Endothelial cell (in vitro differentiated cells): ENCODE measurements around the gene IFI35. TPM values are rescaled to one million over a fixed set of nuclear protein-coding genes. Genes with fewer than 3 reads are reported as not detected.
A peak's percentile ranks its signal among the peaks of the same experiment; 100 is the strongest.

Source experiments
- DNase-seq: peaks from one replicate; pipeline ENCODE4 v3.0.0; 2021; ENCODE audit warnings: low spot score
- H3K27ac Mint-ChIP-seq: one replicate; pipeline ENCODE4 v1.8.0; 2021; ENCODE audit warnings: mixed read lengths, inconsistent platforms; ENCODE audit not compliant: unreplicated experiment
- H3K27me3 Mint-ChIP-seq: one replicate; pipeline ENCODE4 v1.8.0; 2021; ENCODE audit warnings: mild to moderate bottlenecking, moderate library complexity, mixed read lengths, inconsistent platforms; ENCODE audit not compliant: unreplicated experiment
- H3K36me3 Mint-ChIP-seq: one replicate; pipeline ENCODE4 v1.8.0; 2021; ENCODE audit warnings: mild to moderate bottlenecking, low read depth, mixed read lengths, inconsistent platforms; ENCODE audit not compliant: unreplicated experiment
- H3K4me1 Mint-ChIP-seq: one replicate; pipeline ENCODE4 v1.8.0; 2021; ENCODE audit warnings: mild to moderate bottlenecking, mixed read lengths, inconsistent platforms; ENCODE audit not compliant: unreplicated experiment
- H3K4me3 Mint-ChIP-seq: one replicate; pipeline ENCODE4 v1.8.0; 2021; ENCODE audit warnings: mild to moderate bottlenecking, mixed read lengths, inconsistent platforms; ENCODE audit not compliant: unreplicated experiment
- H3K9me3 Mint-ChIP-seq: one replicate; pipeline ENCODE4 v1.8.0; 2021; ENCODE audit warnings: mixed read lengths, inconsistent platforms; ENCODE audit not compliant: unreplicated experiment
- CTCF ChIP-seq: fragments of 200-600 bp; sonication (generic); IDR thresholded peaks from one replicate; pipeline ENCODE4 v1.5.0; 2021; ENCODE audit warnings: antibody characterized with exemption; ENCODE audit not compliant: unreplicated experiment
- total RNA-seq: library from RNA; stranded (reverse); fragmentation: NEBNext Ultra II Directional; extraction: Animal tissue kit (Norgen Biotek cat#: 25700); gene quantifications from one replicate; pipeline ENCODE4 v1.2.1, GENCODE V29; 2021; ENCODE audit not compliant: unreplicated experiment

Gene IFI35
- total RNA-seq, 1 donor from 2014 or later = 4.2 TPM

- DNase-seq = peak; percentile 40
- Mint-ChIP-seq H3K27ac (peak overlapping the region; percentile 85), H3K4me3 (peak overlapping the region; percentile 95), H3K9me3 (no peaks in the 10 kb centered on the region), H3K4me1 (peaks cover 26% of the 10 kb centered on the region), H3K36me3 (peaks cover 11% of the 10 kb centered on the region), H3K27me3 (peaks cover 10% of the 10 kb centered on the region)
- TF ChIP-seq CTCF = no peak
These were observed 25.7 kb upstream of the IFI35 start for GRCh38 chr17:42980766-42981397.

GRCh38 chr17:42982266-42982665 lies 24.3 kb upstream of the IFI35 start:
- no peak for DNase-seq
- no peak for TF ChIP-seq CTCF
- no peak overlapping the region for H3K27ac Mint-ChIP-seq
- peaks cover 11% of the 10 kb centered on the region for H3K36me3 Mint-ChIP-seq
- H3K4me1 Mint-ChIP-seq = peaks cover 26% of the 10 kb centered on the region
- H3K27me3 Mint-ChIP-seq = peaks cover 10% of the 10 kb centered on the region
- H3K4me3 Mint-ChIP-seq = peak overlapping the region; percentile 11
- H3K9me3 Mint-ChIP-seq = no peaks in the 10 kb centered on the region

- peaks cover 22% of the 10 kb centered on the region for H3K4me1 Mint-ChIP-seq
- no peak for TF ChIP-seq CTCF
- no peak for DNase-seq
- peaks cover 6% of the 10 kb centered on the region for H3K27me3 Mint-ChIP-seq
- no peaks in the 10 kb centered on the region for H3K9me3 Mint-ChIP-seq
- H3K4me3 Mint-ChIP-seq = no peak overlapping the region
- peak overlapping the region; percentile 48 for H3K27ac Mint-ChIP-seq
- H3K36me3 Mint-ChIP-seq = peaks cover 17% of the 10 kb centered on the region
These were observed 21.4 kb upstream of the IFI35 start for GRCh38 chr17:42985225-42985624.

- TF ChIP-seq CTCF = no peak
- Mint-ChIP-seq H3K27ac (no peak overlapping the region), H3K36me3 (peaks cover 37% of the 10 kb centered on the region), H3K9me3 (no peaks in the 10 kb centered on the region), H3K4me3 (peak overlapping the region; percentile 37), H3K27me3 (no peaks in the 10 kb centered on the region), H3K4me1 (peaks cover 13% of the 10 kb centered on the region)
- DNase-seq = no peak
These were observed 17.4 kb upstream of the IFI35 start for GRCh38 chr17:42989141-42989540.

- peaks cover 41% of the 10 kb centered on the region for H3K36me3 Mint-ChIP-seq
- H3K27me3 Mint-ChIP-seq = no peaks in the 10 kb centered on the region
- no peak for TF ChIP-seq CTCF
- peaks cover 8% of the 10 kb centered on the region for H3K4me1 Mint-ChIP-seq
- H3K27ac Mint-ChIP-seq = no peak overlapping the region
- no peaks in the 10 kb centered on the region for H3K9me3 Mint-ChIP-seq
- H3K4me3 Mint-ChIP-seq = peak overlapping the region; percentile 13
- DNase-seq = no peak
These were observed 16.6 kb upstream of the IFI35 start for GRCh38 chr17:42989726-42990652.
